Stimulated activated CD4-positive, alpha-beta T cell treated with anti-CD3 and anti-CD28 coated beads, Interleukin-1b, Interleukin-23, amount 100 ng/mL, for 1 hour (primary cell): ENCODE results near the gene PMPCB.
A peak's percentile ranks its signal among the peaks of the same experiment; 100 is the strongest.
"Not testable (repeated sequence)": the region's sequence is repeated elsewhere in the genome, so short reads cannot be mapped to it uniquely, and the experiment has no call there.

ENCODE experiments used
- DNase-seq, 2 donors: peaks; one replicate each; pipeline ENCODE4 v3.0.0-alpha.2; 2020; ENCODE audit warnings: low read depth in 2 of 2

PMPCB gene, protein sequence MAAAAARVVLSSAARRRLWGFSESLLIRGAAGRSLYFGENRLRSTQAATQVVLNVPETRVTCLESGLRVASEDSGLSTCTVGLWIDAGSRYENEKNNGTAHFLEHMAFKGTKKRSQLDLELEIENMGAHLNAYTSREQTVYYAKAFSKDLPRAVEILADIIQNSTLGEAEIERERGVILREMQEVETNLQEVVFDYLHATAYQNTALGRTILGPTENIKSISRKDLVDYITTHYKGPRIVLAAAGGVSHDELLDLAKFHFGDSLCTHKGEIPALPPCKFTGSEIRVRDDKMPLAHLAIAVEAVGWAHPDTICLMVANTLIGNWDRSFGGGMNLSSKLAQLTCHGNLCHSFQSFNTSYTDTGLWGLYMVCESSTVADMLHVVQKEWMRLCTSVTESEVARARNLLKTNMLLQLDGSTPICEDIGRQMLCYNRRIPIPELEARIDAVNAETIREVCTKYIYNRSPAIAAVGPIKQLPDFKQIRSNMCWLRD

DNA sequence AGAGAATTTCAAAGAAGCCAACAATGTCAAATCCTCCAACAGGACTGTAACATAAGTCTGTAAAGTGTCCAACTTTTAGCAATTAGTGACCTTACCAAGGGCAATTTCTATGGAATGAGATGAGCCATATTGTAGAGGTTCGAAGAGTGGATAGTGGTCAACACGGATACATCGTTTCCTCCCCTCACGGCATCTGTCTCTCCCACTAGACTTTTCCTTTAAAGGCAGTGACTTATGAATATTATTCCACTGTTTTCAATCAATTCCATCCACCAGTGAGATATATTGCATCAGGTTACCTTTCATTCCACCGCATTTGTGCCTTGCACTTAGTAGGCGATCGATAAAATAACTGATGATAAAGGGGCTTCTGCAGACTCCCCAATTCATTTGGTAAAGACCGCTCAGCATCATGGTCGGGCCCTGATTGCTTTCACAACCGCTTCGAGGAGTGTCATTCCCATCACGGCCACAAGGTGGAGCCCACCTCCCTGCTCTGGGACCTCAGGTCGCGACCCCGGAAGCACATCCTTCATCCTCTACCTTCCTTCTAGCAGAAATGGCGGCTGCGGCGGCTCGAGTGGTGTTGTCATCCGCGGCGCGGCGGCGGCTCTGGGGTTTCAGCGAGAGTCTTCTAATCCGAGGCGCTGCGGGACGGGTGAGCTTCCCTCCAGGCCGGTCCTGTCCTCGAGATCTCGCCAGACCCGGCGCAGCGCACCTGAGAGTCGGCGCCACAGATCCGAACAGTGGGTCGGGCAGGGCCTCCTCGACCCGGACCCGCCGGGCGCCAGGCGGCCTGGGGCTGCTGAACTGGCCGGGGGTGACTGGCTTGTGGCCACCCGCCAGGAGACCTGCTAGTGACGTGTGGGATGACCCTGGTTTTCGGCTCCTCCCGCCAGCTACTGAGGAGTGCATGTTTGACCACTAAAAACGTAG lies at the start of gene PMPCB:
PMPCB (plus strand) TSS at position 535 of the 936 bp plus-strand sequence; CDS start at position 560, 25 bp downstream.
- DNase-seq: peak; percentile 91 to 95

- DNase-seq: not testable (repeated sequence)
These were observed 43.3 kb upstream of the PMPCB start for GRCh38 chr7:103253699-103254506.

DNA sequence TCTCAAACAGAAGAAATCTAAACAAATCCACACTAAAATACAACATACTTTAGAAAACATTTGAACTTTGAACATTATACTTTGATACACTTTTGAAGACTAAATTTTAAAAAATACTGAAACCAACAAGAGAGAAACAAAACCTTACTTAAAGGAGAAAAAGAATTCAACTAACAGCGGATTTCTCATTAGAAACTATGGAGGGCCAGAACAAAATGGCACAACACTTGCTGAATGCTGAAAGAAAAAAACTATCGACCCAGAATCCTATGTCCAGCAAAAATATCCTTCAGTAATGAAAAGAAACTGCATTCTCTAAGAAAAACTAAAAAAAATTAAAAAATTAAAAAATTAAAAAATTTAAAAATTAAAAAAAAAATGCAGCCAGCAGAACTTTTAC lies 33.2 kb upstream of the PMPCB start:
- not testable (repeated sequence) for DNase-seq

- DNase-seq: not testable (repeated sequence)
These were observed 31.0 kb upstream of the PMPCB start for GRCh38 chr7:103266229-103266628.

- not testable (repeated sequence) for DNase-seq
These were observed 23.9 kb upstream of the PMPCB start for GRCh38 chr7:103273374-103273773.

DNA sequence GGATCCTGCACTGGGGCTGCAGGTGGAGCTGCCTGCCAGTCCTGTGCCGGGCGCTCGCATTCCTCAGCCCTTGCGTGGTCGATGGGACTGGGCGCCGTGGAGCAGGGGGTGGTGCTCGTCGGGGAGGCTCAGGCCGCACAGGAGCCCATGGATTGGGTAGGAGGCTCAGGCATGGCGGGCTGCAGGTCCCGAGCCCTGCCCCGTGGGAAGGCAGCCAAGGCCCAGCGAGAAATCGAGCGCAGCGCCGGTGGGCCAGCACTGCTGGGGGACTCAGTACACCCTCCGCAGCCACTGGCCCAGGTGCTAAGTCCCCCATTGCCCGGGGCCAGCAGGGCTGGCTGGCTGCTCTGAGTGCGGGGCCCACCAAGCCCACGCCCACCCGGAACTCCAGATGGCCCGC lies 22.4 kb upstream of the PMPCB start:
- not testable (repeated sequence) for DNase-seq

- DNase-seq: not testable (repeated sequence)
These were observed 19.0 kb upstream of the PMPCB start for GRCh38 chr7:103278195-103278594.

GRCh38 chr7:103279636-103279962 lies 17.6 kb upstream of the PMPCB start:
- not testable (repeated sequence) for DNase-seq

GRCh38 chr7:103279963-103280802 lies 17.1 kb upstream of the PMPCB start:
- DNase-seq: peak; percentile 70 to 75

GRCh38 chr7:103280803-103281155 lies 16.5 kb upstream of the PMPCB start:
- not testable (repeated sequence) for DNase-seq

DNA sequence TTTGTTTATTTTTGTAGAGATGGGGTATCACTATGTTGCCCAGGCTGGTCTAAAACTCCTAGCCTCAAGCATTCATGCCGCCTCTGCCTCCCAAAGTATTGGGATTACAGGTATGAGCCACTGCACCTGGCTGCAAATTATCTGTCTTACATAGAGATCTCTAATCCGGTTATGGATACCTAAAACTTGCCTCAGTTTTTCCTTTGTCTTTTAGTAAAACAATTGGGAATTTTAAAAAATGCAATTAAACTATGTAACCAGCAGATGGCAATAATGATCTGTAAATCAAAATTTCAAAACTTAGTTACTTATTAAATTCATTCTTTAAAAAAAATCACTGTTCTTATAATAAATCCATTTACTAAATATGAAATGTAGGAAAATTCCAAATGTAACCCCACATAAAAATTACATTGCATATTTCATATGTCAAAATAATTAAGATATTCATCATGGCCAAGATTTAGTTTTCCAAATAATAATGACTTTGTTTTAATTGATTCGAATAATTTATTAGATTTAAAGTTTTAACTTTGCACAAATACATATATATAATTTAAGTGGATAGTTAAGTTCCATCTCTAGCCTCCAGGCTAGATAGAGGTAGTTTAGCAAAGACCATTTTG lies 14.3 kb upstream of the PMPCB start:
- DNase-seq: not testable (repeated sequence)

DNA sequence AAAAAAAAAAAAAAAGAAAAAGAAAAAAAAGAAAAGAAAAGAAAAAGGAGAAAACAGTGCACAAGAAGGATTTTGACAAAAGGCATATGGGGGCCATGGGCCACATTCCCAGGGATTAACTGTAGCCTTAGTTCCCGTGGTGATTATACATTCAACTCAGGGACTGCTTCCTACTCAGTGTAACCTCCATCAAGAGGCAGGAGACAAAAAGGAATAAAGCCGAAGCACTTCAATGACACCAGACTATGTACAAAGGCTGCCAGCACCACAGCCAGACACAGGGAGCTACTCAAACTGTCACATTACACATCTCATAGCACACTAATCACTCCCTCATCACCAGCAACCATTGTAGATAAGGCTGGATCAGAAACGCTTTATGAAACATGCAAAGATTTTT lies 5.1 kb upstream of the PMPCB start:
- DNase-seq: no peak

DNA sequence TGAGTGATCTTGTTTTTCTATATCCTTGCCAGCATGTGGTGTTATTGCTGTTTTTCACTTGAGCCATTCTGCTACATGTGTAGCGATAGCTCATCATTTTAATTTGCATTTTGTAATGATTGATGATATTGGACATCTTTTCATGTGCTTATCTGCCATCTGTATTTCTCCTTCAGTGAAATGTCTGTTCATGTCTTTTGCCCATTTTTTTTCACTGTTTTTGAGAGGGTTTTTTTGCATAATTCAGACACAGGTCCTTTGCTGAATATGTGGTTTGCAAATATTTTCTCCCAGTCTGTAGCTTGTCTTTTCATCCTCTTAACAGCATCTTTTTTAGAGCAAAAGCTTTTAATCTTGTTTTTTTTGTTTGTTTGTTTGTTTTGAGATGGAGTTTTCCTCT lies 3.7 kb upstream of the PMPCB start:
- DNase-seq: no peak

GRCh38 chr7:103297837-103298179 lies 573 bp downstream of the PMPCB start:
- DNase-seq: no peak

DNA sequence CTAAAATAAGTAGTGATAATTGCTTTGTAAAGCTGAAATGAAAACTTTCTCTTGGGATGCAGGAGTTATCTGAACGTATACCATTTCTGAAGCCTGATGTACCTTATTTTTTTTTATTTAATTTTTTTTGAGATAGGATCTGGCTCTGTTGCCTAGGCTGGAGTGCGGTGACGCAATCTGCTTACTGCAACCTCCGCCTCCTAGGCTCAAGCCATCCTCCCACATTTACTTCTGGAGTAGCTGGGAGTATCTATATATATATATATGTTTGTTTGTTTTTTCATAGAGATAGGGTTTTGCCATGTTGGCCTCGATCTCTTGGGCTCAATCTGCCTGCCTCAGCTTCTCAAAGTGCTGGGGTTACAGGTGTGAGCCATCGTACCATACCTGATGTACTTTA lies 2.4 kb downstream of the PMPCB start:
- no peak for DNase-seq

GRCh38 chr7:103301441-103301840 lies 4.2 kb downstream of the PMPCB start:
- DNase-seq: no peak

DNA sequence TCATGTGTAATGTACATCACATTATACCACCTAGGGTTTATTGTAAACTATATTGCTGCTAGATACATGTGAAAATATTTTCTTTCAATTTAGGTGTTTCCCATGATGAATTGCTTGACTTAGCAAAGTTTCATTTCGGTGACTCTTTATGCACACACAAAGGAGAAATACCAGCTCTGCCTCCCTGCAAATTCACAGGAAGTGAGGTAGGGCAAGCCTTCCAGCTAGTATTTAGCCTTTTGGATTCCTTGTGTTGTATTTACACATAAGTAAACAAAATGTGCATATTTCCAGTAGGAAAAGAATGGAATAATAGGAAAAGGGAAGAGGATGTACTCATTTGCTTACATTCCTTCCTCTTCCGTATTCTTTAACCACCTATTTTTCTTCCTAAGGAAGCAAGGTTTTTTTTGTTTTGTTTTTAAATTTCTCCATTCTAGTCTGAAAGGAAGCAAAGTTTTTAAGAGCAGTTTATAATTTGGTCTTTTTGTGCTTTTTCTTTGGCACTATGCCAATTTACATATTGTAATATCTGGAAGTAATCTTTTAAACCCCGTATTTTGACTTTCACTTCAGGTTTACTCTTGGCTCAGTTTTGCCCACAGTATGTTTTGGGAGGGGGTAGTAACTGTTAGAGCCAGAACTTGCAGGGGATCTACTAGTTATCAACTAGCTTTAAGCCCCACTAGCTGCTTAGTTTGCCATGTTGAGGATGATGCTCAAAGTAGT lies 10.4 kb downstream of the PMPCB start:
- no peak for DNase-seq

- no peak for DNase-seq
These were observed 17.6 kb downstream of the PMPCB start for GRCh38 chr7:103314852-103315251.

DNA sequence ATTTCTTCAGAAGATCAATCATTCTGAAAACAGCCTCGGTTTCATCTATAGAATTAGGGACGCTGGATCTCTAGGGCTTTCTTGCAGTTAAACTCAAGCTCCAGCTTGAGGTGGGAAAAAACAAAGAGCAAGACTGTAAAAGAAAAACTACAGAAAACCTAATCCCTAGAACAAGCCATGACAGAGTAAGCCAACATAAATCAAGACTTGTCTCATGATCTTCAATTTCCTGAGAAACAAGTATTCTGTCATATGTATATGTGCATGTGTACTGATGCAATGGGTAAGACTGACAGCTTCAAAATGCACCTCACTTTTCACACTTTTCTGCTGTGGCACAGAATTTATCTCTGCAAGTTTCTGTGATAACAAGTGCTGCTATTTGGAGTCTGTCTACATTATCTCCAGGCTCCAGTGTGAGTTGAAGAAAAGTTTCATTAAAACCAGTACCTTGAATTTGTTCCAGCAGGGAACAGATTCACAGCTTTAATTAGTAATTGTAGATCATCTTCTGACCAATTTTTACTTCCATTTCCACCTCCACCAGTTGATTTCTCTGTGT lies 19.2 kb downstream of the PMPCB start:
- DNase-seq: no peak
